ENCODE results near the gene NKX2-8.
A peak's percentile ranks its signal among the peaks of the same experiment; 100 is the strongest.

The NKX2-8 gene

GRCh38 chr14:36605506-36605857 is 23.1 kb upstream of the NKX2-8 start:
- TF ChIP-seq CREB5 (CRISPR knock-in tag; IDR thresholded peaks at IDR 0.05; ENCODE audit: low read depth) (no peak), ZC3H10 (CRISPR knock-in tag; IDR thresholded peaks at IDR 0.05) (no peak), ZFP3 (CRISPR knock-in tag; IDR thresholded peaks at IDR 0.05) (no peak), PPARA (CRISPR knock-in tag; IDR thresholded peaks at IDR 0.05; ENCODE audit: borderline replicate concordance) (no peak), CSDC2 (CRISPR knock-in tag; IDR thresholded peaks at IDR 0.05) (no peak), ZNF565 (CRISPR knock-in tag; conservative IDR thresholded peaks at IDR 0.05; ENCODE audit: low read depth) (no peak), BACH2 (CRISPR knock-in tag; IDR thresholded peaks at IDR 0.05; ENCODE audit: borderline replicate concordance) (no peak), TOX (CRISPR knock-in tag; IDR thresholded peaks at IDR 0.05; ENCODE audit: borderline replicate concordance) (no peak), TCF4 (CRISPR knock-in tag; IDR thresholded peaks at IDR 0.05; ENCODE audit: borderline replicate concordance) (no peak), SNAI2 (CRISPR knock-in tag; IDR thresholded peaks at IDR 0.05) (no peak), ARNTL (CRISPR knock-in tag; IDR thresholded peaks at IDR 0.05; ENCODE audit: borderline replicate concordance, low read depth) (no peak), ZFP30 (CRISPR knock-in tag; IDR thresholded peaks at IDR 0.05) (no peak), TSHZ2 (CRISPR knock-in tag; IDR thresholded peaks at IDR 0.05) (no peak), ZNF70 (CRISPR knock-in tag; IDR thresholded peaks at IDR 0.05) (no peak), ESRRG (CRISPR knock-in tag; IDR thresholded peaks at IDR 0.05) (no peak)
- TF ChIP-seq, protein P1, sequence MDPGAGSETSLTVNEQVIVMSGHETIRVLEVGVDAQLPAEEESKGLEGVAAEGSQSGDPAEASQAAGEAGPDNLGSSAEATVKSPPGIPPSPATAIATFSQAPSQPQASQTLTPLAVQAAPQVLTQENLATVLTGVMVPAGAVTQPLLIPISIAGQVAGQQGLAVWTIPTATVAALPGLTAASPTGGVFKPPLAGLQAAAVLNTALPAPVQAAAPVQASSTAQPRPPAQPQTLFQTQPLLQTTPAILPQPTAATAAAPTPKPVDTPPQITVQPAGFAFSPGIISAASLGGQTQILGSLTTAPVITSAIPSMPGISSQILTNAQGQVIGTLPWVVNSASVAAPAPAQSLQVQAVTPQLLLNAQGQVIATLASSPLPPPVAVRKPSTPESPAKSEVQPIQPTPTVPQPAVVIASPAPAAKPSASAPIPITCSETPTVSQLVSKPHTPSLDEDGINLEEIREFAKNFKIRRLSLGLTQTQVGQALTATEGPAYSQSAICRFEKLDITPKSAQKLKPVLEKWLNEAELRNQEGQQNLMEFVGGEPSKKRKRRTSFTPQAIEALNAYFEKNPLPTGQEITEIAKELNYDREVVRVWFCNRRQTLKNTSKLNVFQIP (CRISPR knock-in tag; IDR thresholded peaks at IDR 0.05; ENCODE audit: borderline replicate concordance, low read depth) = no peak
- TF ChIP-seq, protein P2, sequence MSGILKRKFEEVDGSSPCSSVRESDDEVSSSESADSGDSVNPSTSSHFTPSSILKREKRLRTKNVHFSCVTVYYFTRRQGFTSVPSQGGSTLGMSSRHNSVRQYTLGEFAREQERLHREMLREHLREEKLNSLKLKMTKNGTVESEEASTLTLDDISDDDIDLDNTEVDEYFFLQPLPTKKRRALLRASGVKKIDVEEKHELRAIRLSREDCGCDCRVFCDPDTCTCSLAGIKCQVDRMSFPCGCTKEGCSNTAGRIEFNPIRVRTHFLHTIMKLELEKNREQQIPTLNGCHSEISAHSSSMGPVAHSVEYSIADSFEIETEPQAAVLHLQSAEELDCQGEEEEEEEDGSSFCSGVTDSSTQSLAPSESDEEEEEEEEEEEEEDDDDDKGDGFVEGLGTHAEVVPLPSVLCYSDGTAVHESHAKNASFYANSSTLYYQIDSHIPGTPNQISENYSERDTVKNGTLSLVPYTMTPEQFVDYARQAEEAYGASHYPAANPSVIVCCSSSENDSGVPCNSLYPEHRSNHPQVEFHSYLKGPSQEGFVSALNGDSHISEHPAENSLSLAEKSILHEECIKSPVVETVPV (CRISPR knock-in tag; IDR thresholded peaks at IDR 0.05) = no peak
- TF ChIP-seq, protein P3, sequence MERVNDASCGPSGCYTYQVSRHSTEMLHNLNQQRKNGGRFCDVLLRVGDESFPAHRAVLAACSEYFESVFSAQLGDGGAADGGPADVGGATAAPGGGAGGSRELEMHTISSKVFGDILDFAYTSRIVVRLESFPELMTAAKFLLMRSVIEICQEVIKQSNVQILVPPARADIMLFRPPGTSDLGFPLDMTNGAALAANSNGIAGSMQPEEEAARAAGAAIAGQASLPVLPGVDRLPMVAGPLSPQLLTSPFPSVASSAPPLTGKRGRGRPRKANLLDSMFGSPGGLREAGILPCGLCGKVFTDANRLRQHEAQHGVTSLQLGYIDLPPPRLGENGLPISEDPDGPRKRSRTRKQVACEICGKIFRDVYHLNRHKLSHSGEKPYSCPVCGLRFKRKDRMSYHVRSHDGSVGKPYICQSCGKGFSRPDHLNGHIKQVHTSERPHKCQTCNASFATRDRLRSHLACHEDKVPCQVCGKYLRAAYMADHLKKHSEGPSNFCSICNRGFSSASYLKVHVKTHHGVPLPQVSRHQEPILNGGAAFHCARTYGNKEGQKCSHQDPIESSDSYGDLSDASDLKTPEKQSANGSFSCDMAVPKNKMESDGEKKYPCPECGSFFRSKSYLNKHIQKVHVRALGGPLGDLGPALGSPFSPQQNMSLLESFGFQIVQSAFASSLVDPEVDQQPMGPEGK (CRISPR knock-in tag; IDR thresholded peaks at IDR 0.05; ENCODE audit: borderline replicate concordance) = no peak
- ATAC-seq = 0 out of 3 replicates have a peak, but pooled peaks have one; percentile 20

- ATAC-seq = peak; percentile 89
- TF ChIP-seq BACH2 (CRISPR knock-in tag; IDR thresholded peaks at IDR 0.05; ENCODE audit: borderline replicate concordance) (no peak), TSHZ2 (CRISPR knock-in tag; IDR thresholded peaks at IDR 0.05) (no peak), ZC3H10 (CRISPR knock-in tag; IDR thresholded peaks at IDR 0.05) (no peak), ZNF565 (CRISPR knock-in tag; conservative IDR thresholded peaks at IDR 0.05; ENCODE audit: low read depth) (no peak), SNAI2 (CRISPR knock-in tag; IDR thresholded peaks at IDR 0.05) (no peak), TOX (CRISPR knock-in tag; IDR thresholded peaks at IDR 0.05; ENCODE audit: borderline replicate concordance) (no peak), RARB (CRISPR knock-in tag; IDR thresholded peaks at IDR 0.05) (no peak), ESRRG (CRISPR knock-in tag; IDR thresholded peaks at IDR 0.05) (no peak), ZFP30 (CRISPR knock-in tag; IDR thresholded peaks at IDR 0.05) (no peak), ZNF70 (CRISPR knock-in tag; IDR thresholded peaks at IDR 0.05) (no peak), ZNF8 (CRISPR knock-in tag; IDR thresholded peaks at IDR 0.05) (no peak), OSR1 (CRISPR knock-in tag; IDR thresholded peaks at IDR 0.05) (no peak)
- TF ChIP-seq, protein P1 (CRISPR knock-in tag; IDR thresholded peaks at IDR 0.05; ENCODE audit: borderline replicate concordance, low read depth) = no peak
Measured at GRCh38 chr14:36604757-36605505, 22.5 kb upstream of the NKX2-8 start.
